NT2/D1 (cell line): Measurements from ENCODE around the gene EMC9.

Experiments
- YY1 ChIP-seq: IDR thresholded peaks from 2 replicates; pipeline ENCODE4 v1.6.1; 2011; ENCODE audit not compliant: insufficient read length, insufficient read depth
- ZNF274 ChIP-seq: IDR thresholded peaks from 2 replicates; pipeline ENCODE4 v1.6.1; 2011; ENCODE audit warnings: mild to moderate bottlenecking, low read depth, low read length

GRCh38 chr14:24130380-24130716 lies 11.0 kb downstream of the EMC9 start, which contains the start of gene FITM1:
- TF ChIP-seq ZNF274 (no peak), YY1 (no peak)
